Activated CD4-positive, CD25-positive, alpha-beta regulatory T cell (primary cell): Measurements from ENCODE around the gene HRNR.

Experiments used
- DNase-seq, 4 experiments: peaks; one replicate each; lab custom pipeline; 2025; lab: John Stamatoyannopoulos, UW

HRNR gene

DNA sequence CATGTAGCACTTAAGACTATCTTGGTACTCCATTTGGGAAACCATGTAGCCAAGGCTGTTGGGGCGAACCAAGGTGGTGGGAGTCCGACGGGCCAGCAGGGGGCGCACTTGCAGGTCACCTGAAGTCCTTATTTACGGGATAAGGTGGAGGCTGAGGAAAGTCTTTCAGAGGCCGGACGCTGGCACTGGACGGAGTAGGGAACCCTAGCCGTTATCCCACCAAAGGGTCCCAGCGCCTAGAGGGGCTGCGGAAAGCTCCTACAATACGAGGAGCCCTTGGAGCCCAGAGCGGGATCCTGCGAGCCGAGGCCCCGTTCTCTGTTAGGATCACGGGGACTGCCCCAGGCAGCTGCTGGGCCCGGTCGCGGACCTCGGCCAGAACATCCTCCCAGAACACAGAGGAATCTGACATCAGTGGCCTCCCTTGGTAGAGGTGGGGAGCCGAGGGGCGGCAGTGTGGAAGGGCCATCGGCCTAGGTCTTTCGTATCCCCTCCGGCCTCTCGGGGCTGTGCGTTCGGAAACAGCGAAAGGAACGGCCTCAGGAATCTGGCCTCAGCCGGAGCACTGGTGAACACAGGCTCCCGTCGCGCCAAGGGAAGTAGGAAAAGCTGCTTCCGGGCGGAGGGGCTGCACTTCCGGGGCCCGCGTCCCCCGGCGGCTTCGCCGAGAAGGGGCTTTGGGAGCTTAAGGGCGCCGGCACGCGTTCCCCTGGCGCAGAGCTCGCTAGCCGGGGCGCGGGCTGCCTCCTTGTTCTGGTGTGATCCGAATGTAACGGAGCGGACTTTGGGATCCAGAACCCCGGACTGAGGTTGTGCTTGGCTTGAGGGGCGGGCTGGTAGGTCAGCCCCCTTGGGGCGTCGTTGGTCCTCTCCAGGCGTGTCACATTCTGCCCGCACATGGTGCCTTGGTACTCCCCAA lies 35.1 kb downstream of the HRNR start:
- peak; percentile 28 to 60 (median 50) for DNase-seq

GRCh38 chr1:152186556-152187285 lies 37.3 kb downstream of the HRNR start:
- DNase-seq = no peak

GRCh38 chr1:152185544-152186391 lies 38.2 kb downstream of the HRNR start:
- peak in 1 of 4 experiments; percentile 8 for DNase-seq

GRCh38 chr1:152182944-152183361 lies 41.0 kb downstream of the HRNR start:
- no peak for DNase-seq

- no peak for DNase-seq
Measured at GRCh38 chr1:152182431-152182830, 41.6 kb downstream of the HRNR start.

GRCh38 chr1:152179566-152179965 lies 44.4 kb downstream of the HRNR start:
- no peak for DNase-seq

DNA sequence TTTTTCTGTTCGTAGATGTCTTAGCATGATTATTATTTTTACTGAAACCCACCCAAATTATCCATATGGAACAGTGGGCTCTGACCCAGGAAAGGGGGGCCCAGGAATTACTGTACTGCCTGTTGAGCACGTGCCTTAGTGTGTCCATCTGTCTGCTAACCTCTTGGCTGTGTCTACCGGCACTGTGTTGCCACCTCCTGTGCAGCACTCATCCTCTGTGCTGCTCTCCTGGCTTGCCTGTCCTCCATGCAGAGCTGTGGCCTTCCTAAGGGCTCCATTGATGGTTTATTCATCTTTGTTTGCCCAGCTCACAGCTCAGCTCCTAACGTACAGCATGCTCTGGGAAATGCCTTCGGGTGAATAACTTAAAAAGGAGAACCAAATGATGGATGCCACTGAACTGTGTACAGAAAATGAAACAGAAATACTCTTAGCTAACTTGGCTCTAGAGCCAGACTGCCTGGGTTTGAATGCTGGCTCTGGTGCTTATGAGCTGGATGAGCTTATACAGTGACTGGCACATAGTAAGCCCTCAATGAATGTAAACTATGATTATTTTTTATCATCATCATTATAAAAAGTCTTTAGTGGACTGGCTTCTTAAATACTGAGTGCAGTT lies 53.6 kb downstream of the HRNR start:
- no peak for DNase-seq

- no peak for DNase-seq
Measured at GRCh38 chr1:152169366-152170025, 54.5 kb downstream of the HRNR start.

DNA sequence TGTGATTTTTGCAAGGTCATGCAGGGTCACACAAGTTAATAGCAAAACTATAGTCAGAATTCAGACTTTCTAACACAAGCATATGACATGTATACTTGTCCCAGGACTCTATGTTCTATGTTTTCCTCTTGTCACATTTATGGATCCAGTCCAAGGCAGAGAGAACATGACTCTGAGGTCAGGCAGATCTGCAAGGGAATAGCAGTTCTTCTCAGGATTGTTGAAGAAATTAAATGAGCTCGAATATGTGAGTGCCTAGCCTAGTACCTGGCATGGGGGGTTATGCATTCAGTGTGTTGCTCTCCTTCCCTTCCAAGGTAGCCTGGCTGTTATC lies 55.5 kb downstream of the HRNR start:
- no peak for DNase-seq

DNA sequence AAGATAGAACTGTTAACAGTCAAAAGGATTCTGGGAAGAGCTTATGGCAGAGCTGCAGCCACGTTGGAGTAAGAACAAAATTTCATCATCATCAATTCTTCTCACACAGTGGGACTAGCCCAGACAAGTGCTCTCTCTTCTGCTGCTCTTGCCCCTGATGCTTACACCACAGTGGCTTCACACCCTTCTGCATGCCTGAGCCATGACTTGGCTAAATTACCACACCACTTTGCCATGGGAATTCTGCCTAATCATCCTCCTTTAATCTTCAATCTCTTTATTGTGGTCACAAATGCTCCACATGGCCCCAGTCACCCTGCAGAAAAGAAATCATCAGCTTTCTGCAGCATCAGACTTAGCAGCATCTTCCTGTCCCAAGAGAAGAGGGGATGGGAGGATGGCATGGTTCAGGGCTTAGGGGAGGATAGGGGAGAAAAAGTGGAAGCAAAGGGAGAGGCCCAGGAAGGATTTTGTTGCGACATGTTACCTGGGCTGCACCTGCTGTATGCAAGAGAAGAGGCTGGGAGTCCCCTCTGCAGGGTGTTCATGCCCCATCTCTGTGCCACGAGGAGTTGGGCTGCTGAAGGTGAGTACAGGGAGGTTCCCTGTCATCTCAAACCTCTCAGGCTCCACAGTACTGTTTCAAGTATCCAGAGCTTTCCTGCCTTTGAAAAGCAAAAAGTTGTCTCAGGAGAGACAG lies 56.0 kb downstream of the HRNR start:
- DNase-seq = no peak

- no peak for DNase-seq
Measured at GRCh38 chr1:152166966-152167365, 57.0 kb downstream of the HRNR start.

- DNase-seq = no peak
Measured at GRCh38 chr1:152165286-152166077, 58.5 kb downstream of the HRNR start.

- no peak for DNase-seq
Measured at GRCh38 chr1:152164517-152165136, 59.4 kb downstream of the HRNR start.

GRCh38 chr1:152162792-152163463 lies 61.1 kb downstream of the HRNR start:
- DNase-seq = no peak
